Progenitor cell of endocrine pancreas (in vitro differentiated cells): ENCODE measurements around the gene HDAC1. TPM values are rescaled to one million over a fixed set of nuclear protein-coding genes. Genes with fewer than 3 reads are reported as not detected.

Source experiments
- DNase-seq: peaks from one replicate; pipeline ENCODE4 v3.0.0; 2021; ENCODE audit warnings: low spot score; ENCODE audit not compliant: unreplicated experiment
- H3K27ac Mint-ChIP-seq: 2 replicates; pipeline ENCODE4 v1.8.0; 2021; ENCODE audit warnings: mild to moderate bottlenecking, moderate library complexity, mixed read lengths
- H3K27me3 Mint-ChIP-seq: 2 replicates; pipeline ENCODE4 v1.8.0; 2021; ENCODE audit warnings: mixed read lengths
- H3K36me3 Mint-ChIP-seq: 2 replicates; pipeline ENCODE4 v1.8.0; 2022; ENCODE audit warnings: mixed read lengths; ENCODE audit not compliant: insufficient read depth
- H3K4me1 Mint-ChIP-seq: 2 replicates; pipeline ENCODE4 v1.8.0; 2021; ENCODE audit warnings: low read depth, mixed read lengths
- H3K4me3 Mint-ChIP-seq: 2 replicates; pipeline ENCODE4 v1.8.0; 2021; ENCODE audit warnings: low read depth, mild to moderate bottlenecking, moderate library complexity, mixed read lengths
- H3K9me3 Mint-ChIP-seq: 2 replicates; pipeline ENCODE4 v1.8.0; 2021; ENCODE audit warnings: low read depth, mixed read lengths
- CTCF ChIP-seq: fragments of 200-600 bp; sonication (generic); IDR thresholded peaks from one replicate; pipeline ENCODE4 v1.5.0; 2021; ENCODE audit warnings: antibody characterized with exemption, mild to moderate bottlenecking; ENCODE audit not compliant: unreplicated experiment
- total RNA-seq: library from RNA; stranded (reverse); gene quantifications from 2 replicates; pipeline ENCODE4 v1.2.1, GENCODE V29; 2021

HDAC1 gene
- total RNA-seq, 1 donor from 2014 or later = 197 TPM

DNA sequence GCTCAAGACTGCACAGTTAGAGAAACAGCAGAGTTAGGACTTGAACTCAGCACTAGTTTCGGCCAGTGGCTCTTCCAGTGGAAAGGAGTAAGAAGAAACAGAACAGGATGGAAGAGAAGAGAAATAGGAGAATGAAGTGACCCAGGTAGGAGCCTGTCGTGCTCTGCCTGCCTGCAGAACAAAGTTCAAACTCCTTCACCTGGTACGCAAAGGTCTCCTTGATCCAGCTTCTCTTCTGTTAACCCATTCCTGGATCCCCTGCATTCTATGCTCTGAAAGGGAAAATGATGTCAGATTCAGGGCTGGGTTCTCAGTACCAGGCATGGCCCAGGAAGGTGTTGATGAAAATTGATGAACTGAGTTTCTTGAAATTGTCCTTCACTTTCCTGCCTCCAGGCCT is 66.6 kb downstream of the HDAC1 start:
- Mint-ChIP-seq H3K4me1 (peaks cover 12% of the 10 kb centered on the region), H3K9me3 (no peaks in the 10 kb centered on the region), H3K27me3 (peaks cover 10% of the 10 kb centered on the region), H3K36me3 (peaks cover 10% of the 10 kb centered on the region), H3K4me3 (no peak overlapping the region), H3K27ac (no peak overlapping the region)
- DNase-seq = no peak
- no peak for TF ChIP-seq CTCF

DNA sequence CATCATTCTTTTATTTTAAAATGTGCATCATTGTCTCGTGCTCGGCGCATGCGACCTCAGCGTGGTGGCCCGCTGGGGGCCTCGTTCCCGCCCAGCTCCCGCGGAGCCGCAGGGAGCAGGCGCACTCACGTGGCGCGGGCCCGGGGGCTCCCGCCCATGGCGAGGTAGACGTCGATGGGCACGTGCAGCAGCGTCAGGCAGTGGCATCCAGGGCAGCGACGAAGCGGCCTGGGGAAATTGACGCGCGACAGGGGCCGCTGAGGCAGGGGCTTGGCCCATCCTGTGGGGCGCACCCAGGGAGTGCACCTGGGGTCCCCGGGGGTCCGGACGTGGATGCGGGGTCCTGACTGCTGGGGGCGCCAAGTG is 69.4 kb downstream of the HDAC1 start:
- TF ChIP-seq CTCF = no peak
- peaks cover 10% of the 10 kb centered on the region for H3K27me3 Mint-ChIP-seq
- no peak overlapping the region for H3K4me3 Mint-ChIP-seq
- DNase-seq = no peak
- H3K27ac Mint-ChIP-seq = no peak overlapping the region
- H3K36me3 Mint-ChIP-seq = peaks cover 11% of the 10 kb centered on the region
- no peaks in the 10 kb centered on the region for H3K9me3 Mint-ChIP-seq
- peaks cover 6% of the 10 kb centered on the region for H3K4me1 Mint-ChIP-seq

GRCh38 chr1:32361674-32362473 is 70.0 kb downstream of the HDAC1 start:
- peak; percentile 47 for DNase-seq
- Mint-ChIP-seq H3K4me1 (peaks cover 6% of the 10 kb centered on the region), H3K9me3 (no peaks in the 10 kb centered on the region), H3K27ac (peak overlapping the region; percentile 74), H3K36me3 (peaks cover 11% of the 10 kb centered on the region), H3K4me3 (peak overlapping the region; percentile 22), H3K27me3 (peaks cover 10% of the 10 kb centered on the region)
- peak; percentile 61 for TF ChIP-seq CTCF

DNA sequence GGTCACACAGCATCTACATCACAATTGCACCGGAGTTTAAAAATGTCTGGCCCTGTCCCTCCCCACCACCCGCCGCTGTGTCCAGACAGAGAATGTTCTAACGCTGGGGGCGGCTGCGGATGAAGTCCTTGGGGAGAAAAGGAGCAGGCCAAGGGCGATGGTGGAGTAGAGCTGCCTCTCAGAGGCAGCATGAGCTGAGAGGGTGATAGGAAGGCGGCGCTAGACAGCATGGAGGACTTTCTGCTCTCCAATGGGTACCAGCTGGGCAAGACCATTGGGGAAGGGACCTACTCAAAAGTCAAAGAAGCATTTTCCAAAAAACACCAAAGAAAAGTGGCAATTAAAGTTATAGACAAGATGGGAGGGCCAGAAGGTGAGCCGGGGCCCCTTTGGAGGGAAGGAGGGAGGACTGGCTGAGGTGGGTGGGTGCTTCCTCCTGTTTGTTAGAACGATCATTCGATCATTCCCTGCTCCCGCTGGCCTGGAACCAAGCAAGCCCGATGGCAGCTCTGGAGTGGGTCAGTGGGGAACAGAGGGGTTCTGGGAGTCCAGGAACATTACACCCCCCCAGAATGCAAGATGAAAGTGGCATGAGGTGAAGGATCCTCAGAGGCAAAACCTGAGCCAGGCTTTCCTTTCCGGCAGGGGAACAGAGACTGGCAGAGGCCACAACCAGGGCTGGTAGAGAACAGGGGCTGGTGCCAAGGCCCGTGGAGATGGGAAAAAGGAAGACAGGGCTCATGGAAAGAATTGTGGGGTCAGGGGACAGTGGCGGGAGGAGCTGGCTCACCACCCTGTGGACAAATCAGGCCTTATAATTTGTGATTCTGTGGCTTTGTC is 70.8 kb downstream of the HDAC1 start, which contains the start of the genes FAM229A and TSSK3:
TSS of gene FAM229A (minus strand) at position 12 of the 840 bp plus-strand sequence. CDS start 394 bp downstream, outside the sequence.
TSS of gene TSSK3 (plus strand) at position 66 of the 840 bp plus-strand sequence. CDS start at position 229, 163 bp downstream.
- peaks cover 10% of the 10 kb centered on the region for H3K27me3 Mint-ChIP-seq
- H3K4me3 Mint-ChIP-seq = peak within 1 kb of the TSS; percentile 22
- DNase-seq = no peak
- H3K4me1 Mint-ChIP-seq = peaks cover 6% of the 10 kb centered on the region
- peak within 1 kb of the TSS; percentile 74 for H3K27ac Mint-ChIP-seq
- peaks cover 11% of the 10 kb centered on the region for H3K36me3 Mint-ChIP-seq
- TF ChIP-seq CTCF = no peak
- H3K9me3 Mint-ChIP-seq = no peaks in the 10 kb centered on the region

DNA sequence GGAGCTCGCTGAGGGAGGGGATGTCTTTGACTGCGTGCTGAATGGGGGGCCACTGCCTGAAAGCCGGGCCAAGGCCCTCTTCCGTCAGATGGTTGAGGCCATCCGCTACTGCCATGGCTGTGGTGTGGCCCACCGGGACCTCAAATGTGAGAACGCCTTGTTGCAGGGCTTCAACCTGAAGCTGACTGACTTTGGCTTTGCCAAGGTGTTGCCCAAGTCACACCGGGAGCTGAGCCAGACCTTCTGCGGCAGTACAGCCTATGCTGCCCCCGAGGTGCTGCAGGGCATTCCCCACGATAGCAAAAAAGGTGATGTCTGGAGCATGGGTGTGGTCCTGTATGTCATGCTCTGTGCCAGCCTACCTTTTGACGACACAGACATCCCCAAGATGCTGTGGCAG is 71.8 kb downstream of the HDAC1 start:
- no peak for TF ChIP-seq CTCF
- H3K4me1 Mint-ChIP-seq = peaks cover 6% of the 10 kb centered on the region
- no peaks in the 10 kb centered on the region for H3K9me3 Mint-ChIP-seq
- H3K4me3 Mint-ChIP-seq = no peak overlapping the region
- H3K27me3 Mint-ChIP-seq = peaks cover 10% of the 10 kb centered on the region
- H3K27ac Mint-ChIP-seq = no peak overlapping the region
- H3K36me3 Mint-ChIP-seq = peaks cover 14% of the 10 kb centered on the region
- no peak for DNase-seq
